H9 (cell line): Measurements from ENCODE around the gene ABCA4. TPM values are rescaled to one million over a fixed set of nuclear protein-coding genes. Genes with fewer than 3 reads are reported as not detected.

Experiments
- DNase-seq: peaks from one replicate; pipeline ENCODE4 v3.0.0-alpha.2; 2017
- H2AFZ ChIP-seq: one replicate; pipeline ENCODE4 v1.6.1; 2013; ENCODE audit warnings: mild to moderate bottlenecking, low read length, control low read depth, moderate library complexity
- H2AK5ac ChIP-seq: 2 replicates; pipeline ENCODE4 v1.6.1; 2013; ENCODE audit warnings: low read length, control low read depth, mixed read lengths; ENCODE audit not compliant: insufficient read length
- H2BK120ac ChIP-seq: one replicate; pipeline ENCODE4 v1.6.1; 2013; ENCODE audit warnings: low read depth, mild to moderate bottlenecking, low read length, control low read depth, inconsistent platforms; ENCODE audit not compliant: poor library complexity, severe bottlenecking
- H2BK12ac ChIP-seq: 2 replicates; pipeline ENCODE4 v1.6.1; 2013; ENCODE audit warnings: low read length, control low read depth, mixed read lengths, low read depth; ENCODE audit not compliant: insufficient read length
- H2BK15ac ChIP-seq: 2 replicates; pipeline ENCODE4 v1.6.1; 2013; ENCODE audit warnings: low read depth, low read length, control low read depth
- H2BK20ac ChIP-seq: one replicate; pipeline ENCODE4 v1.6.1; 2013; ENCODE audit warnings: low read depth, mild to moderate bottlenecking, low read length, control low read depth, inconsistent platforms; ENCODE audit not compliant: poor library complexity, severe bottlenecking
- H2BK5ac ChIP-seq: 2 replicates; pipeline ENCODE4 v1.6.1; 2013; ENCODE audit warnings: low read length, control low read depth, mixed read lengths; ENCODE audit not compliant: insufficient read length
- H3K14ac ChIP-seq: 2 replicates; pipeline ENCODE4 v1.6.1; 2013; ENCODE audit warnings: low read length, control low read depth; ENCODE audit not compliant: insufficient read depth
- H3K18ac ChIP-seq: 2 replicates; pipeline ENCODE4 v1.6.1; 2013; ENCODE audit warnings: low read depth, mild to moderate bottlenecking, mixed read lengths, low read length, control low read depth; ENCODE audit not compliant: insufficient read length
- H3K23ac ChIP-seq: 2 replicates; pipeline ENCODE4 v1.6.1; 2013; ENCODE audit warnings: low read length, control low read depth, mixed read lengths, low read depth; ENCODE audit not compliant: insufficient read length
- H3K23me2 ChIP-seq: 2 replicates; pipeline ENCODE4 v1.6.1; 2013; ENCODE audit warnings: low read depth, mild to moderate bottlenecking, mixed read lengths, low read length, control low read depth; ENCODE audit not compliant: insufficient read length, poor library complexity, severe bottlenecking
- H3K27ac ChIP-seq: 2 replicates; pipeline ENCODE4 v1.5.1; 2013; ENCODE audit warnings: low read length, control low read depth, mixed read lengths, low read depth; ENCODE audit not compliant: insufficient read length
- H3K27me3 ChIP-seq: 2 replicates; pipeline ENCODE4 v1.6.1; 2013; ENCODE audit warnings: low read length, control low read depth, inconsistent platforms; ENCODE audit not compliant: insufficient read depth
- H3K4ac ChIP-seq: 2 replicates; pipeline ENCODE4 v1.6.1; 2013; ENCODE audit warnings: low read depth, mild to moderate bottlenecking, control low read depth, inconsistent platforms, low read length, moderate library complexity
- H3K4me1 ChIP-seq: 2 replicates; pipeline ENCODE4 v1.6.1; 2013; ENCODE audit warnings: low read length, control low read depth, inconsistent platforms; ENCODE audit not compliant: insufficient read depth
- H3K4me2 ChIP-seq: 2 replicates; pipeline ENCODE4 v1.6.1; 2013; ENCODE audit warnings: low read length, control low read depth, mixed read lengths; ENCODE audit not compliant: insufficient read length, insufficient read depth
- H3K56ac ChIP-seq: 2 replicates; pipeline ENCODE4 v1.6.1; 2013; ENCODE audit warnings: low read depth, mild to moderate bottlenecking, mixed read lengths, low read length, control low read depth; ENCODE audit not compliant: insufficient read length
- H3K79me1 ChIP-seq: 2 replicates; pipeline ENCODE4 v1.6.1; 2013; ENCODE audit warnings: low read depth, mild to moderate bottlenecking, moderate library complexity, low read length, control low read depth, inconsistent platforms; ENCODE audit not compliant: insufficient read depth, poor library complexity, severe bottlenecking
- H3K79me2 ChIP-seq: 2 replicates; pipeline ENCODE4 v1.6.1; 2013; ENCODE audit warnings: low read length, control low read depth, inconsistent platforms; ENCODE audit not compliant: insufficient read depth
- H3K9ac ChIP-seq: 2 replicates; pipeline ENCODE4 v1.6.1; 2013; ENCODE audit warnings: low read length, control low read depth, mixed read lengths; ENCODE audit not compliant: insufficient read length; ENCODE audit errors: extremely low read depth
- H3K9me3 ChIP-seq: one replicate; pipeline ENCODE4 v1.6.1; 2013; ENCODE audit warnings: low read depth, low read length, inconsistent platforms; ENCODE audit not compliant: control insufficient read depth
- H3T11ph ChIP-seq: one replicate; pipeline ENCODE4 v1.6.1; 2013; ENCODE audit warnings: mild to moderate bottlenecking, low read length, control low read depth, inconsistent platforms
- H4K20me1 ChIP-seq: one replicate; pipeline ENCODE4 v1.6.1; 2013; ENCODE audit not compliant: control insufficient read depth, insufficient read length, insufficient read depth
- H4K5ac ChIP-seq: 2 replicates; pipeline ENCODE4 v1.6.1; 2013; ENCODE audit warnings: low read depth, mild to moderate bottlenecking, mixed read lengths, low read length, control low read depth; ENCODE audit not compliant: insufficient read length
- H4K8ac ChIP-seq: replicated peaks from 2 replicates; pipeline ENCODE4 v1.6.1; 2013; ENCODE audit warnings: low read length, control low read depth, mixed read lengths, low read depth; ENCODE audit not compliant: insufficient read length
- H4K91ac ChIP-seq: 2 replicates; pipeline ENCODE4 v1.6.1; 2013; ENCODE audit warnings: low read depth, mild to moderate bottlenecking, moderate library complexity, mixed read lengths, low read length, control low read depth; ENCODE audit not compliant: insufficient read length
- H3K27ac Mint-ChIP-seq, 3 experiments: 2 replicates in 2 of 3; 3 replicates in 1 of 3; pipeline ENCODE4 v1.8.0; 2020 to 2021; ENCODE audit warnings: mixed read lengths in 3 of 3, mild to moderate bottlenecking in 1 of 3, moderate library complexity in 1 of 3
- H3K27me3 Mint-ChIP-seq: 2 replicates; pipeline ENCODE4 v1.8.0; 2021; ENCODE audit warnings: low read depth, mild to moderate bottlenecking, moderate library complexity, mixed read lengths
- H3K36me3 Mint-ChIP-seq, 3 experiments: 2 replicates in 2 of 3; 3 replicates in 1 of 3; pipeline ENCODE4 v1.8.0; 2020 to 2021; ENCODE audit warnings: low read depth in 3 of 3, mixed read lengths in 3 of 3; ENCODE audit not compliant: insufficient read depth in 1 of 3
- H3K4me1 Mint-ChIP-seq, 2 experiments: 2 replicates each; pipeline ENCODE4 v1.8.0; 2020; ENCODE audit warnings: mixed read lengths in 2 of 2
- H3K4me3 Mint-ChIP-seq, 2 experiments: 2 replicates in 1 of 2; 3 replicates in 1 of 2; pipeline ENCODE4 v1.8.0; 2020 to 2021; ENCODE audit warnings: mild to moderate bottlenecking in 2 of 2, mixed read lengths in 2 of 2, moderate library complexity in 1 of 2
- H3K9me3 Mint-ChIP-seq, 2 experiments: 2 replicates in 1 of 2; 3 replicates in 1 of 2; pipeline ENCODE4 v1.8.0; 2020; ENCODE audit warnings: mild to moderate bottlenecking in 2 of 2, mixed read lengths in 2 of 2, moderate library complexity in 1 of 2
- WGBS: extraction: QIAGEN DNeasy Blood & Tissue Kit; methylation state at CpG from one replicate; pipeline ENCODE4 v1.1.7; 2013; ENCODE audit warnings: missing lambda C conversion rate, low lambda C conversion rate, mixed read lengths; ENCODE audit not compliant: insufficient read length; ENCODE audit errors: extremely low coverage; 5-methylcytosine and 5-hydroxymethylcytosine counted together
- total RNA-seq: library from RNA; stranded (reverse); gene quantifications from 2 replicates; pipeline ENCODE4 v1.2.1, GENCODE V29; 2021
- TF ChIP-seq, protein P1 (sequence below): fragments of 200-600 bp; sonication (generic); conservative IDR thresholded peaks from 3 replicates; pipeline ENCODE4 v1.8.0; 2021; ENCODE audit warnings: antibody characterized with exemption, mild to moderate bottlenecking

The ABCA4 gene
- total RNA-seq, 1 experiment from 2014 or later: not detected

- Mint-ChIP-seq H3K9me3 (no peaks in the 10 kb centered on the region), H3K27ac (no peak overlapping the region), H3K4me3 (no peak overlapping the region), H3K27me3 (peaks cover 18% of the 10 kb centered on the region), H3K36me3 (no peaks in the 10 kb centered on the region), H3K4me1 (peaks cover 5 to 9% of the 10 kb centered on the region in 2 experiments)
- H3K18ac ChIP-seq: no peak overlapping the region
- no peak overlapping the region for H4K5ac ChIP-seq
- WGBS: no CpG with 5 or more reads among the region's 6 CpGs
- H2BK120ac ChIP-seq: no peak overlapping the region
- no peaks in the 10 kb centered on the region for H4K20me1 ChIP-seq
- H3K27ac ChIP-seq: no peak overlapping the region
- H4K91ac ChIP-seq: no peak overlapping the region
- H3K56ac ChIP-seq: no peak overlapping the region
- H2BK12ac ChIP-seq: no peak overlapping the region
- DNase-seq: no peak
- no peaks in the 10 kb centered on the region for H3K79me1 ChIP-seq
- H3K27me3 ChIP-seq: no peaks in the 10 kb centered on the region; the same call in 1 of the 2 replicates
- no peak overlapping the region for H2AFZ ChIP-seq
- H3K4ac ChIP-seq: no peak overlapping the region
- H3K79me2 ChIP-seq: no peaks in the 10 kb centered on the region
- no peak overlapping the region for H4K8ac ChIP-seq
- no peak overlapping the region for H3K14ac ChIP-seq
- no peak overlapping the region for H3K4me2 ChIP-seq
- H2BK5ac ChIP-seq: no peak overlapping the region
- no peak overlapping the region for H3K9ac ChIP-seq
- no peak overlapping the region for H2BK15ac ChIP-seq
- H3K4me1 ChIP-seq: no peaks in the 10 kb centered on the region; the same call in 1 of the 2 replicates
- H3T11ph ChIP-seq: no peak overlapping the region
- no peak overlapping the region for H2AK5ac ChIP-seq
- TF ChIP-seq, protein P1, sequence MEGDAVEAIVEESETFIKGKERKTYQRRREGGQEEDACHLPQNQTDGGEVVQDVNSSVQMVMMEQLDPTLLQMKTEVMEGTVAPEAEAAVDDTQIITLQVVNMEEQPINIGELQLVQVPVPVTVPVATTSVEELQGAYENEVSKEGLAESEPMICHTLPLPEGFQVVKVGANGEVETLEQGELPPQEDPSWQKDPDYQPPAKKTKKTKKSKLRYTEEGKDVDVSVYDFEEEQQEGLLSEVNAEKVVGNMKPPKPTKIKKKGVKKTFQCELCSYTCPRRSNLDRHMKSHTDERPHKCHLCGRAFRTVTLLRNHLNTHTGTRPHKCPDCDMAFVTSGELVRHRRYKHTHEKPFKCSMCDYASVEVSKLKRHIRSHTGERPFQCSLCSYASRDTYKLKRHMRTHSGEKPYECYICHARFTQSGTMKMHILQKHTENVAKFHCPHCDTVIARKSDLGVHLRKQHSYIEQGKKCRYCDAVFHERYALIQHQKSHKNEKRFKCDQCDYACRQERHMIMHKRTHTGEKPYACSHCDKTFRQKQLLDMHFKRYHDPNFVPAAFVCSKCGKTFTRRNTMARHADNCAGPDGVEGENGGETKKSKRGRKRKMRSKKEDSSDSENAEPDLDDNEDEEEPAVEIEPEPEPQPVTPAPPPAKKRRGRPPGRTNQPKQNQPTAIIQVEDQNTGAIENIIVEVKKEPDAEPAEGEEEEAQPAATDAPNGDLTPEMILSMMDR: no peak
- H2BK20ac ChIP-seq: no peak overlapping the region
- H3K23ac ChIP-seq: no peak overlapping the region
- H3K9me3 ChIP-seq: no peaks in the 10 kb centered on the region
- no peaks in the 10 kb centered on the region for H3K23me2 ChIP-seq
Measured at GRCh38 chr1:94036730-94037129, 84.2 kb downstream of the ABCA4 start.
